ENCODE measurements around the gene SLC37A4. TPM values are rescaled to one million over a fixed set of nuclear protein-coding genes. Genes with fewer than 3 reads are reported as not detected.

The SLC37A4 gene
- total RNA-seq, 1 donor, result 9.5 TPM

DNA sequence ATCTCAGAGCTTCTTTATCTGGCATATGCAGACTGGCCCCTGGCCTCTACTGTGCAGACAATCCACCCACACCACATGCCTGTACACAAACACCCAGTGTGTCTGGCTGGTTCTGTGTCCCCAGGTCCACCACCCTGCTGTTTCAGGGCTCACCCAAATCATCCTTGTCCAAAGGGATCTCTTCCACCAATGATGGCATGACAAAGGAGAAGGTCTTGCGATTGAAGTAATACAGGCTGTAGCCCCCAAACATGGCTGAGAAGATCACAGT, 1.7 kb downstream of the SLC37A4 start:
- TF ChIP-seq, protein P1, sequence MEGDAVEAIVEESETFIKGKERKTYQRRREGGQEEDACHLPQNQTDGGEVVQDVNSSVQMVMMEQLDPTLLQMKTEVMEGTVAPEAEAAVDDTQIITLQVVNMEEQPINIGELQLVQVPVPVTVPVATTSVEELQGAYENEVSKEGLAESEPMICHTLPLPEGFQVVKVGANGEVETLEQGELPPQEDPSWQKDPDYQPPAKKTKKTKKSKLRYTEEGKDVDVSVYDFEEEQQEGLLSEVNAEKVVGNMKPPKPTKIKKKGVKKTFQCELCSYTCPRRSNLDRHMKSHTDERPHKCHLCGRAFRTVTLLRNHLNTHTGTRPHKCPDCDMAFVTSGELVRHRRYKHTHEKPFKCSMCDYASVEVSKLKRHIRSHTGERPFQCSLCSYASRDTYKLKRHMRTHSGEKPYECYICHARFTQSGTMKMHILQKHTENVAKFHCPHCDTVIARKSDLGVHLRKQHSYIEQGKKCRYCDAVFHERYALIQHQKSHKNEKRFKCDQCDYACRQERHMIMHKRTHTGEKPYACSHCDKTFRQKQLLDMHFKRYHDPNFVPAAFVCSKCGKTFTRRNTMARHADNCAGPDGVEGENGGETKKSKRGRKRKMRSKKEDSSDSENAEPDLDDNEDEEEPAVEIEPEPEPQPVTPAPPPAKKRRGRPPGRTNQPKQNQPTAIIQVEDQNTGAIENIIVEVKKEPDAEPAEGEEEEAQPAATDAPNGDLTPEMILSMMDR (IDR thresholded peaks at IDR 0.05; ENCODE audit: insufficient read depth, low read depth, low read length), result no peak
- no peak for DNase-seq (ENCODE audit: low read depth)

DNA sequence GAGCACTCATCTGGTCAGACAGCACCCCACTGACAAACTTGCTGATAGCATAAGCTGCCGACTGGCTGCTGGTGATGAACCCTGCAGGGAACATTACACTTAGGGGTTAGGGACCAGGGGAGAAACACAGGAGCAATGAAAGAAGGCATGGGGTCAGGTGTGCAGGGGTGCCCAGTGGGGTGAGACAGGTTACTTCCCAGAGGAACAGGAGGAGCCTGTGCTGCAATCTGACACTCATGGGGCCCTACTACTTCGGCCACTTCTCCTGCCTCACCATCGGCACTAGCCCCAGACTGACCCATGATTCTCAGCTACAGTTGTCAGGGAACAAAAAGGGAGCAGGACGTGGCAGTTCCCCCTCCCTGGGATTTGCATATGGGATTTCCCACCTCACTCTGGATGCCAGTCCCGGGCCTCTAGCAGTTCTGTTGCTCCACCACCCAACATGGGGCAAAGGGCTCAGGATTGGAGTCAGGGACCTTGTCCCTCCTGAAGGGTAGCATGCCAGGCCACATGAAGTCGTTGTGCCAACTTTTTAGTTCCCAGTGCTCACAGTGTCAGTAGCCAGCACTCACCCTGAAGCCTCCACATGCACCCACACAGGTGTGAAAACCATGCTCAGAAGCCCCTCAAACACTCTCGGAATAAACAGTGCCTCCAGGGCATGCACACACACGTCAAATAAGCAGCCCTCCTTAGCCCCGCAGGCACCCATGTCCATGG, 2.2 kb downstream of the SLC37A4 start:
- TF ChIP-seq, protein P1 (IDR thresholded peaks at IDR 0.05; ENCODE audit: insufficient read depth, low read depth, low read length), result no peak
- no peak for DNase-seq (ENCODE audit: low read depth)
- no peak overlapping the region for H3K4me3 ChIP-seq (ENCODE audit: low read depth, low read length)

More for the DNA sequence above, 1.7 kb downstream of the SLC37A4 start:
- no peak overlapping the region for H3K4me3 ChIP-seq (ENCODE audit: low read depth, low read length)

DNA sequence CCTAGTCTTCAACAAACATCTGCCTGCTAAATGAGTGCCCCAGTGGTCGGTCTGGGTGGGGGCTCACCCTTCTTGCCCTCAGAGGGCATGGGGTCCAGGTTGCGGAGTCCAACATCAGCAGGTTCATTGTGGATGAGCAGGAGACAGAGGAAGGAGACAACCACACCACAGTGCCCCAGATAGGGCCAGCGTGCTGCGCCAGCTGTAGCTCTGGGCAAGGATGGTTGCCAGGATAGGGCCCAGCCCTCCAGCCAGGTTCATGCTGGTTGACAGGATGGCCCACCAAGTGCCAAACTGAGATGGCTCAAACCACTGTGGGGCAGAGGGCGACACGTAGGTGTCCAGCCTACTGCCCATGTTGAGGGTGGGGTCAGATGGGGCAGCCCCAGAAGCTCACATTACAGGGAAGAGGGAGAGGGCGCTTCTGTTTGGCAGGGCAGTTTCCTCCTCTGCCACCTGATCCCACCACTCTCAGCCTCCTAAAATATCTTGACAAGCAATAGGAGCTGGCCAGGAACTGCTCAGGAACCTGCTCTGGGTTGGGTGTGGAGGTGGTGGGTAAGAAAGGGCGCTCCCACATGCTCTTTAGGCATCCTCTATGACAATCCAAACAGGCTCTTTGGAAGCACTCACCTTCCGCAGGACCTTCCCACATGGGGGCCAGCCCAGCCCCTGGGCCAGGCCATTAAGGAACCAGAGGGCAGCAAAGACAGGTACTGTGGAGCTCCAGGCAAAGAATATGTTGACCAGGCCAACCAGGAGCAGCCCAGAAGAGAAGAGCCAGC, 2.9 kb downstream of the SLC37A4 start:
- no peak overlapping the region for H3K4me3 ChIP-seq (ENCODE audit: low read depth, low read length)
- DNase-seq (ENCODE audit: low read depth), result no peak
- TF ChIP-seq, protein P1 (IDR thresholded peaks at IDR 0.05; ENCODE audit: insufficient read depth, low read depth, low read length), result no peak

DNA sequence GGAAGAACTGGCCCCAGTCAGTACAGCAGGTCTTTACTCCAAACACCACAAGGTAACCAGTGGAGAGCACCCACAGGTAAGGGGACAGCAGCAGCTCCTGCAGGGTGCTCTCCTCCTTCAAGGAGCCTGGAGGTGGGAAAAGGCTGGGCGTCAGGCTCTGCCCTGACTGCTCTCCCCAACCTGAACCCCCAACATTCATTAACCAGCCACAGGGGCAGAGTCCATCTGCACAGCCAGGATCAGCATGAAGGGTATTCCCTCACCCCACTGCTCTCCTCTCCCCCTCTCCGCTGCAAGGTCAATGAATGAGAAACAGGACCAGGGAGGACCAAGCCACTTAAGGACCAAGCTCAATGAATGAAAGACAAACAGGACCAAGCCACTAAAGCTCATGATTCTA, 3.7 kb downstream of the SLC37A4 start:
- DNase-seq (ENCODE audit: low read depth), result no peak
- TF ChIP-seq, protein P1 (IDR thresholded peaks at IDR 0.05; ENCODE audit: insufficient read depth, low read depth, low read length), result no peak
- no peak overlapping the region for H3K4me3 ChIP-seq (ENCODE audit: low read depth, low read length)

DNA sequence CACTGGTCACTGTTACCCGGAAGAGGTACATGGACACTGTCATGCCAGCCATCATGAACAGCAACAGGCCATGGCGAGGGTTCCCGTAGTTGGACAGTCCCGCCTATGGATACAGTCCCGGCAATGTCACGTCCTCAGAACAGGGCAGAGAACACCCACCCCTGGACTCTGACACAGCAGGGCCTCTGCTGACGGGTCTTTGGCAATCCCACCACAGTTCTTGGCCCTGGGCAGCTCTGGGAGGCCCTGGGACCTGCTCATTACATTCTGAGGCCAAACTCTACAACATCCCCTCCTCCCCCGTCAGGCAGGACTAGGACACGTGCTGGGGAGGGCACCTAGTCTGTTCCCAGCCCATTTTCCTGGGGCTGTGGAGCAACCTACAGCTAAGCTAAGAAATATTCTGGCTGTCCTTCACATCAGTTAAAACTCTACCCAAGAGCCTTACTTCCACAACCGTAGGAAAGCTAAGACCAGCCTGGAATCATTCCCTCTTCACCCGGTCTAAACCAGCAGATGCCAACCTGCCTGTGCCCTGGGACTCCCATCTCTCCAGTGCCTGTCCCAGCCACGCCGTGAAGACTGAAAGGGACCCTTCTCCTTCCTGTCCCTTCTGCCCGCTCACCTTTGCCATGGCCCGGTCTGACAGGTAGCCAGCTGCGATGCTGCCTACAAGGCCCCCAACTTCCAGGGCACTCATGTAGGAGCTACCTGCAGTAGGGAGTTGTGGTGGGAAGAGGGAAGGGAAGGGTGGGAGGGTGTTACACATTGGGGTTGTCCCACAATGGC, 4.5 kb downstream of the SLC37A4 start:
- H3K4me3 ChIP-seq (ENCODE audit: low read depth, low read length), result no peak overlapping the region
- TF ChIP-seq, protein P1 (IDR thresholded peaks at IDR 0.05; ENCODE audit: insufficient read depth, low read depth, low read length), result no peak
- DNase-seq (ENCODE audit: low read depth), result no peak

DNA sequence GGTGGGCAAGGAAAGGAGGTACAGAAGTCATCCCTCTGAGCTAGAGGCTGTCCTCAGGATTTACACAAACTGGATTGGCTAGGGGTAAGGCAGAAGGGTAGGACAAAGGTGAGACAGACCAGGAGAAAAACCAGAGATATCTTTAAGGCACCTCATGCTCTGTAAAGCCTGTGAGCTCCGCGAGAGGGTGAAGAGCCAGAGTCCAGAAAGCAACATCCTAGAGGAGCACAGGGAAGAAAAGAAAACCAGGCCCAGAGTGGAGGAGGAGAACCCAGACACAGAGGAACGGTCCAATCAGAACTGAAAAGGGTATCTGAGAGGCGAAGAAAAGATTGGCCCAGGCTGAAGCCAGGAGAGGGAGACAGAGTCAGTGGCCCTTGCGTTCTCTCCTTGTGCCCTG, 5.1 kb downstream of the SLC37A4 start:
- no peak overlapping the region for H3K4me3 ChIP-seq (ENCODE audit: low read depth, low read length)
- DNase-seq (ENCODE audit: low read depth), result no peak
- TF ChIP-seq, protein P1 (IDR thresholded peaks at IDR 0.05; ENCODE audit: insufficient read depth, low read depth, low read length), result no peak
